HepG2 (cell line): Measurements from ENCODE around the gene SRP14. TPM values are rescaled to one million over a fixed set of nuclear protein-coding genes. Genes with fewer than 3 reads are reported as not detected.

Experiments used
- BCL6 ChIP-seq: IDR thresholded peaks from 2 replicates; pipeline ENCODE4 v1.6.1; 2016; ENCODE audit warnings: missing genetic modification reagents, missing compliant biosample characterization
- GATAD2A ChIP-seq: IDR thresholded peaks from 2 replicates; pipeline ENCODE4 v1.6.1; 2016
- GZF1 ChIP-seq: sonication (generic); formaldehyde crosslinking; IDR thresholded peaks from 2 replicates; pipeline ENCODE4 v1.5.1; 2020; ENCODE audit warnings: mild to moderate bottlenecking, missing genetic modification reagents
- NR2F6 ChIP-seq, 2 experiments: IDR thresholded peaks; 2 replicates each; pipeline ENCODE4 v1.6.1; 2016; ENCODE audit warnings: antibody characterized with exemption in 1 of 2, mild to moderate bottlenecking in 1 of 2
- PAX8 ChIP-seq: sonication (generic); formaldehyde crosslinking; IDR thresholded peaks from 2 replicates; pipeline ENCODE4 v1.8.0; 2022; ENCODE audit warnings: mild to moderate bottlenecking, missing genetic modification reagents, borderline replicate concordance
- TMF1 ChIP-seq: sonication (generic); formaldehyde crosslinking; IDR thresholded peaks from 2 replicates; pipeline ENCODE4 v1.8.1; 2022; ENCODE audit warnings: low read depth, missing genetic modification reagents
- ZBTB44 ChIP-seq: sonication (generic); formaldehyde crosslinking; IDR thresholded peaks from 2 replicates; pipeline ENCODE4 v1.4.0; 2020; ENCODE audit warnings: missing genetic modification reagents
- ZFP37 ChIP-seq: sonication (generic); formaldehyde crosslinking; IDR thresholded peaks from 2 replicates; pipeline ENCODE4 v1.4.0; 2020; ENCODE audit warnings: missing genetic modification reagents, borderline replicate concordance
- ZFX ChIP-seq: sonication (generic); formaldehyde crosslinking; IDR thresholded peaks from 2 replicates; pipeline ENCODE4 v1.4.0; 2020; ENCODE audit warnings: mild to moderate bottlenecking, low read depth, missing genetic modification reagents, moderate library complexity
- ZNF75D ChIP-seq: sonication (generic); formaldehyde crosslinking; IDR thresholded peaks from 2 replicates; pipeline ENCODE4 v1.8.1; 2023; ENCODE audit warnings: missing genetic modification reagents, mild to moderate bottlenecking, borderline replicate concordance
- ZNF850 ChIP-seq: sonication (generic); formaldehyde crosslinking; conservative IDR thresholded peaks from 2 replicates; pipeline ENCODE4 v1.9.0; 2021; ENCODE audit warnings: mild to moderate bottlenecking, missing genetic modification reagents
- polyA plus RNA-seq, 8 experiments: library from polyadenylated mRNA; depleted of rRNA in 3 of 8; stranded (reverse) in 7 of 8; unstranded in 1 of 8; fragments of >200 nt; fragmentation: Illumina TruSeq in 4 of 8; extraction: Trizol in 4 of 8; gene quantifications; 2 replicates each; pipeline versions ENCODE4 v1.2.1 to v1.2.3, GENCODE V29; 2011 to 2016; ENCODE audit warnings: low read depth in 4 of 8, missing spikeins in 1 of 8, mixed read lengths in 1 of 8; ENCODE audit not compliant: insufficient read depth in 1 of 8
- total RNA-seq, 5 experiments: library from RNA; depleted of rRNA; stranded (reverse); fragments of >200 nt; fragmentation: Illumina TruSeq; extraction: Trizol; gene quantifications; 2 replicates each; pipeline ENCODE4 v1.2.3, GENCODE V29; 2016; ENCODE audit warnings: low read depth in 1 of 5
- TF ChIP-seq, protein P1 (sequence below): IDR thresholded peaks from 2 replicates; pipeline ENCODE4 v1.6.1; 2018; ENCODE audit warnings: missing genetic modification reagents
- TF ChIP-seq, protein P2 (sequence below): sonication (generic); formaldehyde crosslinking; IDR thresholded peaks from 2 replicates; pipeline ENCODE4 v1.5.1; 2020; ENCODE audit warnings: mild to moderate bottlenecking, moderate library complexity, missing genetic modification reagents
- TF ChIP-seq, protein P3 (sequence below): sonication (generic); formaldehyde crosslinking; IDR thresholded peaks from 2 replicates; pipeline ENCODE4 v1.5.0; 2020; ENCODE audit warnings: mild to moderate bottlenecking, missing genetic modification reagents
- TF ChIP-seq, protein P4 (sequence below), 2 experiments: sonication (generic) in 1 of 2; formaldehyde crosslinking in 1 of 2; IDR thresholded peaks; 2 replicates each; pipeline versions ENCODE4 v1.5.1 to v1.6.1; 2011 to 2020; ENCODE audit warnings: borderline replicate concordance in 1 of 2, low read depth in 1 of 2, low read length in 1 of 2, mild to moderate bottlenecking in 1 of 2, missing genetic modification reagents in 1 of 2, moderate library complexity in 1 of 2
- TF ChIP-seq, protein P5 (sequence below): sonication (generic); formaldehyde crosslinking; conservative IDR thresholded peaks from 2 replicates; pipeline ENCODE4 v1.8.0; 2022; ENCODE audit warnings: missing genetic modification reagents

SRP14 gene
- total and polyA plus RNA-seq, 2 of the 13 experiments (the other 11 are each of a cell fraction or from before 2014, with no cell fraction given), result 208 to 356 TPM

DNA sequence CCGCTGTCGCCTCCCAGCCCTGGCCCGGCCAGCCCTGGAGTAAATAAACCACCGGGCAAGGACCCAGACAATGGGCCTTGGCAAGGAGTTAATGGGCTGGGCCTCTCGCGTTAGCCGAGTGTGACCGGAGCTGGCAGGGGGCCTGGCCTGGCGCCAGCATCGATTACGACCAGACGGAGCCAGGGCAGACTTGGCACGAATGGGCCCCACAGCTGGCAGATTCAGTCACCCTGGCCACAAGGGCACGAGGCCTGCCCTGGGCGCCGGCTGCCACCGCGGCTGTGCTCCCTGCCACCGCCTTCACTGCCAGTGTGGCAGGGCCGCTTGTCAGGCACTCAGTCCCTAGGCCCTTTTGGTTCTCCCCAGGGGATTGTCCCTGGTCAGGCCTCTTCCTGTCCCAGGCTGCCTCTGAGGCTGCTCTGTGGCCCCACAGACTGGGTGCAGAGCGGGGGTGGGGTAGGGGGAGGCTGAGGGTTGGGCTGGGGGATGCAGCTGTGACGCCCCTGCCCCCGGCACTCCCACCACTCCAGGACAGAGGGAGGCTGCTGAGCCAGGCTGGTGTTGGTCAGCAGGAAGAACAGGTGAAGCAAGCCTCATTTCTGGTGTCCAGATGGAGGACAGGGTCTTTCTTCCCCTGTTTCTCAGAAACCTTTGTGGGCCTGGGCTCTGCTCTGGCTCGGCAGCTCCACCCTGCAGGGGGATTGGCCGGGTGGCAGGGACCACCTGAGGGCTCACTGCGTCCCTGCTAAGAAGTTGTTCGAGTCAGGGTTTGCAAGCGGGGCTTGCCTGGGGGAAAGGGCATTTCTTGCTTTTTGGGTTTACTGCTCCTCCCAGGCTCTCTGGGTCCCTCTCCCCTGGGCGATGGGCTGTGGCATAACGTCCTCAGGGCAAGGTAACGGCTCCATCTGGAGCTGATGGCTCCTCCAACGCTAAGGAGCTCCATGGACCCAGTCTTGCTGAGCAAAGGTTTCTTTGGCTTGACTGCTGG is 30.5 kb upstream of the SRP14 start (continued):
- TF ChIP-seq ZBTB44 (CRISPR knock-in tag) (no peak), ZNF75D (no peak), ZNF850 (CRISPR knock-in tag) (no peak), NR2F6 (IDR thresholded peaks at IDR 0.05) (no peak), NR2F6 (CRISPR knock-in tag; IDR thresholded peaks at IDR 0.05) (peak; percentile 58; the same call in 1 of the 2 replicates), GZF1 (CRISPR knock-in tag) (no peak), ZFX (CRISPR knock-in tag) (peak; percentile 89), BCL6 (CRISPR knock-in tag) (peak; percentile 72), GATAD2A (CRISPR knock-in tag) (peak; percentile 82), TMF1 (CRISPR knock-in tag) (no peak), PAX8 (CRISPR knock-in tag) (no peak), ZFP37 (CRISPR knock-in tag) (no peak)
- TF ChIP-seq, protein P1, sequence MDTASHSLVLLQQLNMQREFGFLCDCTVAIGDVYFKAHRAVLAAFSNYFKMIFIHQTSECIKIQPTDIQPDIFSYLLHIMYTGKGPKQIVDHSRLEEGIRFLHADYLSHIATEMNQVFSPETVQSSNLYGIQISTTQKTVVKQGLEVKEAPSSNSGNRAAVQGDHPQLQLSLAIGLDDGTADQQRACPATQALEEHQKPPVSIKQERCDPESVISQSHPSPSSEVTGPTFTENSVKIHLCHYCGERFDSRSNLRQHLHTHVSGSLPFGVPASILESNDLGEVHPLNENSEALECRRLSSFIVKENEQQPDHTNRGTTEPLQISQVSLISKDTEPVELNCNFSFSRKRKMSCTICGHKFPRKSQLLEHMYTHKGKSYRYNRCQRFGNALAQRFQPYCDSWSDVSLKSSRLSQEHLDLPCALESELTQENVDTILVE (CRISPR knock-in tag), result no peak
- TF ChIP-seq, protein P2, sequence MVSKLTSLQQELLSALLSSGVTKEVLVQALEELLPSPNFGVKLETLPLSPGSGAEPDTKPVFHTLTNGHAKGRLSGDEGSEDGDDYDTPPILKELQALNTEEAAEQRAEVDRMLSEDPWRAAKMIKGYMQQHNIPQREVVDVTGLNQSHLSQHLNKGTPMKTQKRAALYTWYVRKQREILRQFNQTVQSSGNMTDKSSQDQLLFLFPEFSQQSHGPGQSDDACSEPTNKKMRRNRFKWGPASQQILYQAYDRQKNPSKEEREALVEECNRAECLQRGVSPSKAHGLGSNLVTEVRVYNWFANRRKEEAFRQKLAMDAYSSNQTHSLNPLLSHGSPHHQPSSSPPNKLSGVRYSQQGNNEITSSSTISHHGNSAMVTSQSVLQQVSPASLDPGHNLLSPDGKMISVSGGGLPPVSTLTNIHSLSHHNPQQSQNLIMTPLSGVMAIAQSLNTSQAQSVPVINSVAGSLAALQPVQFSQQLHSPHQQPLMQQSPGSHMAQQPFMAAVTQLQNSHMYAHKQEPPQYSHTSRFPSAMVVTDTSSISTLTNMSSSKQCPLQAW (CRISPR knock-in tag), result no peak
- TF ChIP-seq, protein P3, sequence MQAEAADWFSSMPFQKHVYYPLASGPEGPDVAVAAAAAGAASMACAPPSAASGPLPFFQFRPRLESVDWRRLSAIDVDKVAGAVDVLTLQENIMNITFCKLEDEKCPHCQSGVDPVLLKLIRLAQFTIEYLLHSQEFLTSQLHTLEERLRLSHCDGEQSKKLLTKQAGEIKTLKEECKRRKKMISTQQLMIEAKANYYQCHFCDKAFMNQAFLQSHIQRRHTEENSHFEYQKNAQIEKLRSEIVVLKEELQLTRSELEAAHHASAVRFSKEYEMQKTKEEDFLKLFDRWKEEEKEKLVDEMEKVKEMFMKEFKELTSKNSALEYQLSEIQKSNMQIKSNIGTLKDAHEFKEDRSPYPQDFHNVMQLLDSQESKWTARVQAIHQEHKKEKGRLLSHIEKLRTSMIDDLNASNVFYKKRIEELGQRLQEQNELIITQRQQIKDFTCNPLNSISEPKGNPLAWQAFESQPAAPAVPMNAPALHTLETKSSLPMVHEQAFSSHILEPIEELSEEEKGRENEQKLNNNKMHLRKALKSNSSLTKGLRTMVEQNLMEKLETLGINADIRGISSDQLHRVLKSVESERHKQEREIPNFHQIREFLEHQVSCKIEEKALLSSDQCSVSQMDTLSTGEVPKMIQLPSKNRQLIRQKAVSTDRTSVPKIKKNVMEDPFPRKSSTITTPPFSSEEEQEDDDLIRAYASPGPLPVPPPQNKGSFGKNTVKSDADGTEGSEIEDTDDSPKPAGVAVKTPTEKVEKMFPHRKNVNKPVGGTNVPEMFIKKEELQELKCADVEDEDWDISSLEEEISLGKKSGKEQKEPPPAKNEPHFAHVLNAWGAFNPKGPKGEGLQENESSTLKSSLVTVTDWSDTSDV (CRISPR knock-in tag), result no peak
- TF ChIP-seq, protein P4, sequence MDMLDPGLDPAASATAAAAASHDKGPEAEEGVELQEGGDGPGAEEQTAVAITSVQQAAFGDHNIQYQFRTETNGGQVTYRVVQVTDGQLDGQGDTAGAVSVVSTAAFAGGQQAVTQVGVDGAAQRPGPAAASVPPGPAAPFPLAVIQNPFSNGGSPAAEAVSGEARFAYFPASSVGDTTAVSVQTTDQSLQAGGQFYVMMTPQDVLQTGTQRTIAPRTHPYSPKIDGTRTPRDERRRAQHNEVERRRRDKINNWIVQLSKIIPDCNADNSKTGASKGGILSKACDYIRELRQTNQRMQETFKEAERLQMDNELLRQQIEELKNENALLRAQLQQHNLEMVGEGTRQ (IDR thresholded peaks at IDR 0.05; ENCODE audit: low read depth, low read length), result no peak
- TF ChIP-seq, protein P4 (CRISPR knock-in tag; IDR thresholded peaks at IDR 0.05; ENCODE audit: borderline replicate concordance), result no peak
- TF ChIP-seq, protein P5, sequence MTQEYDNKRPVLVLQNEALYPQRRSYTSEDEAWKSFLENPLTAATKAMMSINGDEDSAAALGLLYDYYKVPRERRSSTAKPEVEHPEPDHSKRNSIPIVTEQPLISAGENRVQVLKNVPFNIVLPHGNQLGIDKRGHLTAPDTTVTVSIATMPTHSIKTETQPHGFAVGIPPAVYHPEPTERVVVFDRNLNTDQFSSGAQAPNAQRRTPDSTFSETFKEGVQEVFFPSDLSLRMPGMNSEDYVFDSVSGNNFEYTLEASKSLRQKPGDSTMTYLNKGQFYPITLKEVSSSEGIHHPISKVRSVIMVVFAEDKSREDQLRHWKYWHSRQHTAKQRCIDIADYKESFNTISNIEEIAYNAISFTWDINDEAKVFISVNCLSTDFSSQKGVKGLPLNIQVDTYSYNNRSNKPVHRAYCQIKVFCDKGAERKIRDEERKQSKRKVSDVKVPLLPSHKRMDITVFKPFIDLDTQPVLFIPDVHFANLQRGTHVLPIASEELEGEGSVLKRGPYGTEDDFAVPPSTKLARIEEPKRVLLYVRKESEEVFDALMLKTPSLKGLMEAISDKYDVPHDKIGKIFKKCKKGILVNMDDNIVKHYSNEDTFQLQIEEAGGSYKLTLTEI (CRISPR knock-in tag), result no peak
